Tibial nerve (tissue), 4 donors: ENCODE results near the gene NRG2. TPM values are rescaled to one million over a fixed set of nuclear protein-coding genes. Genes with fewer than 3 reads are reported as not detected.

ENCODE experiments used
- DNase-seq, 2 donors: peaks; one replicate each; pipeline ENCODE4 v3.0.0-alpha.2; 2019; ENCODE audit warnings: low spot score in 2 of 2
- H3K27ac ChIP-seq, 4 donors: fragments of 200-600 bp; sonication (generic) in 3 of 4; one replicate each; pipeline ENCODE4 v1.5.1; 2017 to 2019; ENCODE audit warnings: mild to moderate bottlenecking in 1 of 4
- H3K27me3 ChIP-seq, 2 donors: fragments of 200-600 bp; sonication (generic) in 1 of 2; one replicate each; pipeline versions ENCODE4 v1.5.1 to v1.6.0; 2017 to 2019
- H3K36me3 ChIP-seq, 3 donors: fragments of 200-600 bp; sonication (generic); one replicate each; pipeline ENCODE4 v1.5.1; 2018 to 2019
- H3K4me1 ChIP-seq, 4 donors: fragments of 200-600 bp; sonication (generic) in 3 of 4; one replicate each; pipeline ENCODE4 v1.5.1; 2017 to 2019
- H3K4me3 ChIP-seq, 4 donors: fragments of 200-600 bp; sonication (generic) in 3 of 4; one replicate each; pipeline ENCODE4 v1.5.1; 2017 to 2019; ENCODE audit warnings: mild to moderate bottlenecking in 1 of 4, moderate library complexity in 1 of 4
- H3K9me3 ChIP-seq, 4 donors: fragments of 200-600 bp; sonication (generic) in 3 of 4; one replicate each; pipeline ENCODE4 v1.5.1; 2017 to 2019
- CTCF ChIP-seq, 5 experiments: fragments of 200-600 bp in 3 of 5; fragments of 450-650 bp in 2 of 5; sonication (generic) in 3 of 5; IDR thresholded peaks; one replicate each; pipeline ENCODE4 v1.5.1; 2016 to 2019; ENCODE audit warnings: antibody characterized with exemption in 5 of 5, mild to moderate bottlenecking in 3 of 5, moderate library complexity in 2 of 5
- EP300 ChIP-seq, 2 donors: sonication (generic); formaldehyde crosslinking; IDR thresholded peaks; one replicate each; pipeline ENCODE4 v1.6.1; 2017; ENCODE audit warnings: antibody characterized with exemption in 2 of 2, mild to moderate bottlenecking in 1 of 2
- POLR2A ChIP-seq, 2 donors: fragments of 450-650 bp; IDR thresholded peaks; one replicate each; pipeline ENCODE4 v1.6.1; 2017; ENCODE audit warnings: antibody characterized with exemption in 2 of 2, mild to moderate bottlenecking in 2 of 2, moderate library complexity in 2 of 2
- WGBS, 2 donors: methylation state at CpG; one replicate each; pipeline ENCODE4 v1.1.5; 2018; 5-methylcytosine and 5-hydroxymethylcytosine counted together
- total RNA-seq, 4 donors: library from RNA; depleted of rRNA; stranded (reverse); fragments of >200 nt; gene quantifications; one replicate each; pipeline ENCODE4 v1.1.0, GENCODE V29; 2016

NRG2 gene
- total RNA-seq, 4 donors from 2014 or later = 2.0 to 5.1 (median 3.4) TPM

DNA sequence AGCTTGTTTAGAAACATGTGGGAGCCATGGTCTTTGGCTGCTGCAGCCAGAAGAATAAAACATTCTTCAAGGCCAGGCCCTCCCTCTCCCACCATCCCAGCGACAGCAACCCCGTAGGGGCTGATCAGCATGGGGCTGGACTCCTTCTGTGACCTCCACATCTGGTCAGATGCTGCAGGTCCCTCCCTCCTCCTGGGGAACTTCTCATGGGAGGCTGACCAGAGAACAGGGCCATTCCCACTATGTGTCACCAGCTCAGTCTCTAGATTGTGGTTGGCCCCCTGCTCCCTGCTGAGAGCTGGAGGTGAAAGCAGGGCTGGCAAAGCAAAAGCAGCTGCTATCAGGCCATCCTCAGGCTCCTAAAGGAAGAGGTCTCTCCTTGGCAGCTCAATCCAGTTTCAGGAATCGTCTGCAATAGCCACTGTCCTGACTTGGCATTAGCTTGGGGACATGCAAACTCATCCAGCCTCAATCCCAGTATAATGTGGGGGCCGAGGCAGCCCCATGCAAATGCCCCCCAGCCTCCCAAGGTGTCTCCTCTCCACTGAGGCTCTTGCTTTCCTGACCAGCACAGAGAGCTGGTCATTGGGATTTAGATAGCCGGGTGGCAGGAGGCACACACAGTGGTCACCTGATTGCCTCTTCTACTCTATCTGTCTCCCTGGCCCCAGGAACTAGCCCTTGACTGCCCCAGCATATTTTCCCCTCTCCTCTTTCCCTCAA is 81.5 kb downstream of the NRG2 start:
- Histone ChIP-seq H3K27ac (no peak overlapping the region), H3K27me3 (no peaks in the 10 kb centered on the region), H3K4me1 (peaks cover 0 to 6% (median 0%) of the 10 kb centered on the region in 4 donors), H3K4me3 (no peak overlapping the region), H3K9me3 (no peaks in the 10 kb centered on the region), H3K36me3 (no peaks in the 10 kb centered on the region)
- WGBS, 2 donors = 67 to 71% methylated on average over 3 to 5 of the region's 5 CpGs
- TF ChIP-seq EP300 (IDR thresholded peaks at IDR 0.05) (no peak), CTCF (IDR thresholded peaks at IDR 0.05) (no peak), POLR2A (IDR thresholded peaks at IDR 0.05) (no peak)
- DNase-seq = no peak

DNA sequence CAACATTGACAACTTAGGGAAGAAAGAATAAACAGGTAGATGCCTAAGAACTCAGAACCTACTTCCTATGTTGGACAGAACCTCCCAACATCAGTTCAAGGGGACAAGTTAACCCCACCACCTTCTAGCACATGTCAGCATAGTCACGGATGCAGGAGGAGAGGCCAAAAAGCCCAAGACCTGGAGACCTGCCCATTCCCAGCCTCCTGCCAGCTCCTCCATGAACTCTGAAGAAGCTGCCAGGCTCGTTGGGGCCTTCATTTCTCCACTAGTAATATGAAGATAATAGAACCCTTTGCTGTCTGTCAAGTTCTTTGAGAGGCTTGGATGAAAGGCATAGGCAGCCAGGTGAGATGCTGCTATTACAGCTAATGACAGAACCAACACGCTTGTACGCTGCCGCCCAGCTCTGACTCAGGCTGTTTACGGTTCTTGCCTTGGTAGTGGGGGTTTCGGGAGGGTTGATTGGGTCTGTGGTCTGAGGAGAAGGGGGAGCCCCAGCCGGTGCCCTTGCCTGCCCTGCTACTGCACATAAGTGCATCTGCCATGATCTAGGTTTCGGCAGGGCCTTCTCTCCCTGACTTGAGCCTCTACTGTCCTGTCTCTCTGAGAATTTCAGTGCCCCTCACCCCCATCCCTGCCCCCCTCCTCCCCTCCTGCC is 82.2 kb downstream of the NRG2 start:
- H3K4me1 ChIP-seq = peaks cover 0 to 6% (median 0%) of the 10 kb centered on the region in 4 donors
- H3K27ac ChIP-seq = no peak overlapping the region
- no peak overlapping the region for H3K4me3 ChIP-seq
- no peaks in the 10 kb centered on the region for H3K36me3 ChIP-seq
- no peaks in the 10 kb centered on the region for H3K9me3 ChIP-seq
- no peak for DNase-seq
- H3K27me3 ChIP-seq = no peaks in the 10 kb centered on the region
- TF ChIP-seq EP300 (IDR thresholded peaks at IDR 0.05) = no peak
- no peak for TF ChIP-seq POLR2A (IDR thresholded peaks at IDR 0.05)
- TF ChIP-seq CTCF (IDR thresholded peaks at IDR 0.05) = no peak
- WGBS, 2 donors = 72 to 73% methylated on average over 9 of the region's 9 CpGs

DNA sequence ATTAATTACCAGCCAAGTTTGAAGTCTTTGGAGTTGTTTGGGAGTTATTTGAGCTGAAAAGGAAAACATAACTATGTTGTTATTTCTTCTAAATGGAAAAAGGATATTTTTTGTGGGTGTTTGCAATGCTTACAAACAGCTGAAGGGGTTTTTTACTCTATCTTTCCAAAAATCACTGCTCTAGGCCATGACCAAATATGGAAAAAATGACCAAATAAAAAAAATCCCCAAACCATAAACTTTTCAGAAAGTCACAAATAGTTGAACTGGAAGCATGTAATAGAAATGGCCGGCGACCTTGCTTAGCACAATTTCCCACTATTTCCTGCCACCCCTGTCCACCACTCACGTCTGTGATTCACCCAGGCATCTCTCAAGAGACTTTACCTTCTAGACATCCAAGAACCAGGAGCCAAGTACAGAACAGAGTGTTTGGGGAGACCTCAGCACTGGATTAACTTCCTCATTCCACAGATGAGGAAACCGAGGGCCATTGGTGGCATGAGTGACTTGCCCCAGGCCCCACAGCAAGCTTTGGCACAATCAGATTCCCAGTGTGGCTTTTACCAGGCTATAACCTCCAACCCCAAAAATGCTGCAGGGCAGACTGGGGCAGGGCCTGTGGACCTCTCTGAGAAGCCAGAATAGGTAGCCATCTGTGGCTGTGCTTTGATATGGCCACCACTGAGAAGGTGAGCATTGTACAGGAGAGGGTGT is 84.5 kb downstream of the NRG2 start:
- DNase-seq = no peak
- Histone ChIP-seq H3K27me3 (no peaks in the 10 kb centered on the region), H3K27ac (no peak overlapping the region)

DNA sequence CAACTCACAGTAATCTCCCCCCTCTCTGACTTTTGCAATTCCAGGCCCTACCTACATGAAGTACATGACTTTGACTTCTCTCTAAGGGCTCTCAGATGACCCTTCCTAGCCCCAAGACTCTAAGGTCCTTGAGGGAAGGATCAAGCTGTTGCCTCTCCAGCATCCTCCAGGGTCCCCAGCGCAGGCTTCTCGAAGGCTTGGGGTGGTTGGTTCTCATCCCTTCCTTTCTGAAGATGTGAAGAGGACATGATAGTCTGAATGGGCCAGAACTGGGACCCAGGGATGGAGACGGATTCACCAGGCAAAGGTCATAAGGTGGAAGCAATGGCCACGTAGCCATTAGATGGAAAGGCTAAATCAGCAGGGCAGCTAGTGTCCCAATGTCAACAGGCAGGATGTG is 86.8 kb downstream of the NRG2 start:
- H3K36me3 ChIP-seq = no peaks in the 10 kb centered on the region
- 91 to 92% methylated on average over 4 of the region's 4 CpGs for WGBS, 2 donors
- H3K27me3 ChIP-seq = no peaks in the 10 kb centered on the region
- no peak for DNase-seq
- peaks cover 0 to 11% (median 0%) of the 10 kb centered on the region in 4 donors for H3K4me1 ChIP-seq
- no peak for TF ChIP-seq POLR2A (IDR thresholded peaks at IDR 0.05)
- TF ChIP-seq EP300 (IDR thresholded peaks at IDR 0.05) = no peak
- no peak for TF ChIP-seq CTCF (IDR thresholded peaks at IDR 0.05)
- H3K4me3 ChIP-seq = no peak overlapping the region
- no peak overlapping the region for H3K27ac ChIP-seq
- H3K9me3 ChIP-seq = no peaks in the 10 kb centered on the region

More for the DNA sequence above, 84.5 kb downstream of the NRG2 start:
- Histone ChIP-seq H3K9me3 (no peaks in the 10 kb centered on the region), H3K36me3 (no peaks in the 10 kb centered on the region), H3K4me3 (no peak overlapping the region), H3K4me1 (peaks cover 0 to 16% (median 0%) of the 10 kb centered on the region in 4 donors)
- WGBS, 2 donors = 80 to 81% methylated on average over 4 of the region's 4 CpGs
- TF ChIP-seq CTCF (IDR thresholded peaks at IDR 0.05) (no peak), POLR2A (IDR thresholded peaks at IDR 0.05) (no peak), EP300 (IDR thresholded peaks at IDR 0.05) (no peak)
